OCI-LY1 (cell line): ENCODE measurements around the gene LRMDA.

ENCODE experiments used
- CTCF ChIP-seq: fragments of 200-600 bp; sonication (generic), shearing (Covaris generic); IDR thresholded peaks from 2 replicates; pipeline ENCODE4 v1.5.1; 2017; ENCODE audit warnings: mild to moderate bottlenecking, antibody characterized with exemption, low read length, moderate library complexity, mixed read lengths
- EZH2 ChIP-seq: fragments of 200-600 bp; sonication (generic), shearing (Covaris generic); IDR thresholded peaks from 2 replicates; pipeline ENCODE4 v1.8.0; 2017; ENCODE audit warnings: borderline replicate concordance, mixed run types, mild to moderate bottlenecking, antibody characterized with exemption, low read length, moderate library complexity, mixed read lengths

- TF ChIP-seq EZH2, result no peak
- TF ChIP-seq CTCF, result no peak
These were observed 113.0 kb downstream of the LRMDA start for GRCh38 chr10:75544386-75544785.
